Endometrial microvascular endothelial cells (primary cell): Measurements from ENCODE around the gene HS2ST1. TPM values are rescaled to one million over a fixed set of nuclear protein-coding genes. Genes with fewer than 3 reads are reported as not detected.
"Not testable (repeated sequence)": the region's sequence is repeated elsewhere in the genome, so short reads cannot be mapped to it uniquely, and the experiment has no call there.

Experiments used
- in situ Hi-C: cut with HindIII; loops from 2 replicates; pipeline ENCODE4 v1.10.0; 2017; ENCODE audit warnings: low sequenced_read_pairs, low pct_unique_long_range_greater_than_20kb; ENCODE audit errors: inconsistent ontology term
- total RNA-seq: library from RNA; depleted of rRNA; stranded (reverse); fragments of >200 nt; gene quantifications from one replicate; pipeline ENCODE4 v1.2.3, GENCODE V29; 2015; ENCODE audit errors: inconsistent ontology term

The HS2ST1 gene
- total RNA-seq, 1 donor from 2014 or later, result 20.3 TPM

- in situ Hi-C loops, result no loop called here
Measured at GRCh38 chr1:86994061-86994460, 79.6 kb downstream of the HS2ST1 start.

- in situ Hi-C loops, result no loop called here
Measured at GRCh38 chr1:86997538-86997937, 83.1 kb downstream of the HS2ST1 start.

DNA sequence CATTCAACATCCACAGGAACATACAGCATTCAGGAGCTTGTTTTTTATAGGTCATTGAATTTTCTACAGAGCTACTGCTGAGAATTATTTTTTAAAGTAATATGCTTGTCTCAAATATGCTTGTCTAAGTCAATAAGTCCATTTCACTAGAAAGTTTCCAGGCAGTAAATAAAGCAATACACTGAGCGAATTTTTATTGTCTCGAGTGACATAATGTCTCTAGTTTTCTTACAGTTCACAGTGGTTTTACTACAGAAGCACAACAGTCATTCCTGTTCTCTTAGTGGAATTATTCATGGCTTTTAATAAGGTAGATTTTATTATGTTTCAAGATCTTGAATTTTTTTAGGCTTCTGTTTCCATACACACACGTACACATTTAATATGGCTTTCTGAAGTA is 83.8 kb downstream of the HS2ST1 start:
- in situ Hi-C loops, result no loop called here

- in situ Hi-C loops, result no loop called here
Measured at GRCh38 chr1:86998727-86999126, 84.3 kb downstream of the HS2ST1 start.

- in situ Hi-C loops, result no loop called here
Measured at GRCh38 chr1:87000460-87000859, 86.0 kb downstream of the HS2ST1 start.

- in situ Hi-C loops, result no loop called here
Measured at GRCh38 chr1:87004857-87005256, 90.4 kb downstream of the HS2ST1 start.

- in situ Hi-C loops, result no loop called here
Measured at GRCh38 chr1:87007323-87007722, 92.9 kb downstream of the HS2ST1 start.

DNA sequence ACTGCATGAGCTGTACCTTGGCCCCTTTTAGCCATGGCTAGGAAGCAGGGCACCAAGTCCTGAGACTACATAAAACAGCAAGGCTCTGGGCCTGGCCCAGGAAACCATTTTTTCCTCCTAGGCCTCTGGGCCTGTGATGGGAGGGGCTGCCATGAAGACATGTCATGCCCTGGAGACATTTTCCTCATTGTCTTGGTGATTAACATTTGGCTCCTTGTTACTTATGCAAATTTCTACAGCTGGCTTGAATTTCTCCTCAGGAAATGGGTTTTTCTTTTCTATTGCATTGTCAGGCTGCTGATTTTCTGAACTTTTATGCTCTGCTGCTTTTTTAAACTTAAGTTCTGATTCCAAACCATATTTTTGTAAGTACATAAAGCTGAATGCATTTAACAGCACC is 99.0 kb downstream of the HS2ST1 start:
- in situ Hi-C loops, result not testable (repeated sequence)

DNA sequence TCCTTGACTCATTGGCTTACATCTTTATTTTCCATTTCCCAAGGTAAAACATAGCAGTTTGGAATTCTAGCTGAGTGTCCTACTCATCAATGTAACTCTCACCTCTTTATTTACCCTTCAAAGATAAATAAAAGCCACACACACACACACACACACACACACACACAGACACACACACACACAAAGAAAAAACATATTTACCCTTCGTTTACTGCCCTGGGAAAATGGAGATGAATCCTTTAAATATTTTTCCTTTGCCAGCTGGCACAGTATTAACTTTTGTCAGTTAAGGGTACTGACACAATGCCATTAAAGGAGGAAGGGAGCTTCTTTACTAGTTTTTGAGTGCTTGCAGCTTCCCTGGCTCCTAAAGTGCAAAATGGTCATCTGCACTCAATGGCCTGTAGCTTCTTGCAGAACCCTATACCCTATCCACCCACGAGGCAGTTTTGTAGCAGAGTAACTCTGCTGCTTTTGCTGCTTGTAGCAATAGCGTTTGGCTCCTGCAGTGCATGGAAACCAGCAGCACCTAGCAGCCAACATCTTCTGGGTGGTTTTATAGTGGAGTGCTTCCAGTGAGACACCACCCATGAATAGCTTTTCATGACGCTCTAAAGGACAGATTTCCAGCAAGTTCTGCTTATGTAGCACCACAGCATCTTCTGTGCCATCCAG is 103.7 kb downstream of the HS2ST1 start:
- in situ Hi-C loops, result no loop called here

DNA sequence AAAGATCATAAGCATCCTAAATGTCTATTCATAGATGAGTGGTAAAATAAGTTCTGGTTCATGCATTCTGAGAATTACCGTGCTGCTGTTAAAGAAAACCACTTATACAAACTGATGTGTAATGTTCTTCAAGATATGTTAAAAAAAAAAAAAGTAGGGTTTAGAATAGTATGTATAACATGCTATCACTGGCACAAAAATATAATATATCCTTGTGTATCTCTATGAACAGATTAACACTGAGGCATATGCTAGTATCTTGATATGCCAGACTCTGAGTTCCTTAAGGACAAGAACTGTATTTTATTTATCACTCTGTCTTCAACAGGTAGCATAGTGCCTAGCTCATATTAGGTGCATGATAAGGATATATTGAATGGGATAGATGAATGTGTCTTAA is 108.9 kb downstream of the HS2ST1 start:
- in situ Hi-C loops, result no loop called here

DNA sequence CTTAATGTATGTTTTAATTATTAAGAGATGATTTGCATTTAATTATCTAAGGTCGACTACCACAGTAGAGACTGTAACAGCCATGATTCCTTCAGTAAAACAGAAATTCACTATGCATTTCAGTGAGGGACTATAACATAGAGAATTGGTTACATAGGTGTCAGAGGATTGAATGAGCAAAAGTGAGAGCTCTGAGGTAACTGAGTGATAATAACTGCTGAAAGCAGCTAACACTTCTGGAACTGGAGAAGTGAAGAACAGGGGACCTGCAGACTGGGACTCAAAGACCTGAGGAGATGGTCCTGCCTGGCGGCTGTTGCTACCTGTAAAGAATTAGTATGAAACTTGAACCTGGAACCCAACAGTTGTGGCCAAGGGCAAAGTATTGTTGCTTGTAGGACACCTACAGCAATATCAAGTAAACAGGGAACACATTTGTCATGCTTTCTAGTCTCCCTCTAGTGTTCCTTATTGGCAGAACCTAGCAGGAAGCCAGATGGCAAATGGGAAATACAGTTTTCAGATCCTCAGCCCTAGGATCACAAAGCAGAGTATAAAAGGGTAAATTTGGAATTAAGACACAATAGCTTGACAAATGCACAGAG is 110.6 kb downstream of the HS2ST1 start:
- in situ Hi-C loops, result no loop called here

DNA sequence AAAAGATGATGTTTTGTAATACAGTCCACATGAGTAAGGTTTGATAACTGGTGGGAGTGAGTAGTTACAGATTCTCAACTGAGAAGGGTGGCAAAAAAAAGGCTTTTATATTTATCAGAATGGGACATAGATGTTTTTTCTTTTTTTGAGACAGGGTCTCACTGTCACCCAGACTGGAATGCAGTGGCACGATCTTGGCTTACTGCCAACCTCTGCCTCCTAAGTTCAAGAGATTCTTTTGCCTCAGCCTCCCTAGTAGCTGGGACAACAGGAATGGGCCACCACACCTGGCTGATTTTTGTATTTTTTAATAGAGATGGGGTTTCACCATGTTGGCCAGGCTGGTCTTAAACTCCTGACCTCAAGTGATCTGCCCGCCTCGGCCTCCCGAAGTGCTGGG is 113.1 kb downstream of the HS2ST1 start:
- in situ Hi-C loops, result not testable (repeated sequence)

GRCh38 chr1:87028576-87028975 is 114.1 kb downstream of the HS2ST1 start:
- in situ Hi-C loops, result no loop called here

- in situ Hi-C loops, result no loop called here
Measured at GRCh38 chr1:87030740-87031690, 116.6 kb downstream of the HS2ST1 start.

GRCh38 chr1:87034351-87034750 is 119.9 kb downstream of the HS2ST1 start:
- in situ Hi-C loops, result no loop called here

- in situ Hi-C loops, result no loop called here
Measured at GRCh38 chr1:87039096-87039495, 124.7 kb downstream of the HS2ST1 start.

DNA sequence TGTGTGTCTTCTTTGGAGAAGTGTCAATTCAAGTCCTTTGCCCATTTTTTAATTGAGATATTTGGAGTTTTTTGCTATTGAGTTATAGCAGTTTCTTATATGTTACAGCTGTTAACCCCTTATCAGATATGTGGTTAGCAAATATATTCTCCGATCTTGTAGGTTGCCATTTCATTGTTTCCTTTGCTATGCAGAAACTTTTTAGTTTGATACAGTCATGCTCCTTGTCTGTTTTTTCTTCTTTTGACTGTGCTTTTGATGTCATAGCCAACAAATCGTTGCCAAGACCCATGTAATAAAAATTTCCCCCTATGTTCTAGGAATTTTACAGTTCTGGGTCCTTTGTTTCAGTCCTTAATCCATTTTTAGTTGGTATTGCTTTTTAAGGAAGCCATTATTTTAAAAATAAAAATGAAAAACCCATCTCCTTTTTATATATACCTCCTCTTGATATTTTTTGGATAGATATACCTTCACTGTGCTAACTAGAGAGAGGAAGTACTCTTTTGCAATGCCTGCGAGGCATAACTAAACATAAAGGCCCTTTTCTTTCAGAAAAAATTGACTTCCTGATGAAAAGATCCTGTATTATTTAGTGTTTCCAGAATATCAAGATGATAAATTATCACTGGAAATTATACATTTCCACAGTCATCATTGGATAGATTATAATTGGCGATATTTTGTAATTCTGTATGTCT is 127.8 kb downstream of the HS2ST1 start:
- in situ Hi-C loops, result no loop called here

- in situ Hi-C loops, result no loop called here
Measured at GRCh38 chr1:87044424-87044823, 130.0 kb downstream of the HS2ST1 start.

DNA sequence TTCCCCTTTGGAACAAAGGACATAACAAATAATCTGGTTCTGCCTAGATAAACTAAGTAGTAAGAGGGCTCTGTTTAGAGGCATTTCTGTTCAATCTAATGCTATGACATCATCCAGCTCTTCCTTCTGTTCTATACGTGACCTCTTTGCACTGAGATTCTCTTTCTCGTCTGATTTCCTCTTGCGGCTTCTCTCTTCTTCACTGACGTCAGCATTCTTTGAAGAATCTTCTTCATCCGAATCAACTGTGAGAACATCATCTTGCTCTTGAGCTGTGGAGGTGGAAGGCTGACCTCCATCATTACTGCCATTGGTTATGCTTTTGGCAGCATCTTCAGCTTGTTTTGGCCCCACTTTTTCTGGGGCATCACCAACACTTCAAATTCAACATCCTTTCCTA is 130.4 kb downstream of the HS2ST1 start:
- in situ Hi-C loops, result no loop called here
